ENCODE measurements around the gene ANGPTL8. TPM values are rescaled to one million over a fixed set of nuclear protein-coding genes. Genes with fewer than 3 reads are reported as not detected.

The ANGPTL8 gene
- total and polyA plus RNA-seq, 2 of the 13 experiments (the other 11 are each of a cell fraction or from before 2014, with no cell fraction given) = 27.3 to 243 TPM

DNA sequence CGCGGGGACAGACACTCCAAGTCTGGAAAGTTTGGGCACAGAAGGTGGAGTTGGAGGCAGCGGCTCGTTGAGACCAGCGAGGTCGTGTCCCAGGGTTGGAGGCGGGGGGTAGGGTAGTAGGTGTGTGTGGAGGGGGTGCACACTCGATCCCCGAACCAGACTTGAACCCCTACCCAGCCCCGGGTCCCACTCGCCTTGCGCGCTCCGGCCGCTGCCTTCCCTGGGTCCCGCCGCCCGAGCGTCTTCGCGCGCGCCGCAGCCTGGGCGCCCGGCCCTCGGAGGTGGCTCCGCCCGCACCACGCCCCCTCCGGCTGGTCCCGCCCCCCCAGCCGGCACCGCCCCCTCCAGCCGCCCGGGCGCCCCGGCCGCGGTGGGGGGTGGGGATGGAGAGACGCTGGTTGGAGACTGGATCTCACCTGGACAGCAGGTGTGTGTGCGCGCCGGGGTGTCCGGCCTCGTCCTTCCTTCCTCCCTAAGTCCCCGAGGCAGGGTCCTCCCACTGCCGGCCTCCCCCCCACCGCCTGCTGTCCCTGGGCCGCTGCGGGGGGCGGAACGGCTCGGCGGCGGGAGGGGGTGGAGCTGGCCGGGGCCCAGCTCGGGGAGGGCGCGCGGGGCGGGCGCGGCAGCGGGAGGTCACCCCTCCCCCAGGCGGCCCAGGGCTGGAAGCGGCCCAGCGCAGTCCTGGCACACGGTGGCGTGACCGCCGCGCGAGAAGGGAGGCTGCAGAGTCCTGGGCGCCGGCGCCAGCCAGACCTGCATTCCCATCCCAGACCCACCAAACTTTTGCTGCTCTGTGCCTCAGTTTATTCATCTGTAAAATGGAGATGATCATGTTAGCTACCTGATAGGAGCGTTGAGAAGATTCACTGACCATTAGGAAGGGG, 41.9 kb upstream of the ANGPTL8 start, which contains the start of gene KANK2 (continued):
- TF ChIP-seq, protein P1, sequence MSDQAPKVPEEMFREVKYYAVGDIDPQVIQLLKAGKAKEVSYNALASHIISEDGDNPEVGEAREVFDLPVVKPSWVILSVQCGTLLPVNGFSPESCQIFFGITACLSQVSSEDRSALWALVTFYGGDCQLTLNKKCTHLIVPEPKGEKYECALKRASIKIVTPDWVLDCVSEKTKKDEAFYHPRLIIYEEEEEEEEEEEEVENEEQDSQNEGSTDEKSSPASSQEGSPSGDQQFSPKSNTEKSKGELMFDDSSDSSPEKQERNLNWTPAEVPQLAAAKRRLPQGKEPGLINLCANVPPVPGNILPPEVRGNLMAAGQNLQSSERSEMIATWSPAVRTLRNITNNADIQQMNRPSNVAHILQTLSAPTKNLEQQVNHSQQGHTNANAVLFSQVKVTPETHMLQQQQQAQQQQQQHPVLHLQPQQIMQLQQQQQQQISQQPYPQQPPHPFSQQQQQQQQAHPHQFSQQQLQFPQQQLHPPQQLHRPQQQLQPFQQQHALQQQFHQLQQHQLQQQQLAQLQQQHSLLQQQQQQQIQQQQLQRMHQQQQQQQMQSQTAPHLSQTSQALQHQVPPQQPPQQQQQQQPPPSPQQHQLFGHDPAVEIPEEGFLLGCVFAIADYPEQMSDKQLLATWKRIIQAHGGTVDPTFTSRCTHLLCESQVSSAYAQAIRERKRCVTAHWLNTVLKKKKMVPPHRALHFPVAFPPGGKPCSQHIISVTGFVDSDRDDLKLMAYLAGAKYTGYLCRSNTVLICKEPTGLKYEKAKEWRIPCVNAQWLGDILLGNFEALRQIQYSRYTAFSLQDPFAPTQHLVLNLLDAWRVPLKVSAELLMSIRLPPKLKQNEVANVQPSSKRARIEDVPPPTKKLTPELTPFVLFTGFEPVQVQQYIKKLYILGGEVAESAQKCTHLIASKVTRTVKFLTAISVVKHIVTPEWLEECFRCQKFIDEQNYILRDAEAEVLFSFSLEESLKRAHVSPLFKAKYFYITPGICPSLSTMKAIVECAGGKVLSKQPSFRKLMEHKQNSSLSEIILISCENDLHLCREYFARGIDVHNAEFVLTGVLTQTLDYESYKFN (CRISPR knock-in tag; conservative IDR thresholded peaks at IDR 0.05) = no peak
- TF ChIP-seq NFIC (IDR thresholded peaks at IDR 0.05; ENCODE audit: low read length) (no peak), GATAD1 (CRISPR knock-in tag; IDR thresholded peaks at IDR 0.05) (no peak), ZMAT3 (CRISPR knock-in tag; conservative IDR thresholded peaks at IDR 0.05) (no peak), MAZ (IDR thresholded peaks at IDR 0.05; ENCODE audit: borderline replicate concordance, low read depth, low read length) (peak; percentile 55; the same call in 1 of the 2 replicates), MAZ (CRISPR knock-in tag; IDR thresholded peaks at IDR 0.05; ENCODE audit: low read depth) (peak; percentile 78), KLF11 (CRISPR knock-in tag; IDR thresholded peaks at IDR 0.05) (no peak), HCFC1 (IDR thresholded peaks at IDR 0.05; ENCODE audit: low read depth, low read length) (no peak), SMC3 (IDR thresholded peaks at IDR 0.05; ENCODE audit: low read length) (no peak), ZNF83 (CRISPR knock-in tag; IDR thresholded peaks at IDR 0.05; ENCODE audit: borderline replicate concordance) (no peak), ZNF773 (CRISPR knock-in tag; IDR thresholded peaks at IDR 0.05; ENCODE audit: borderline replicate concordance) (no peak), BCL6 (CRISPR knock-in tag; IDR thresholded peaks at IDR 0.05) (no peak), SMAD3 (CRISPR knock-in tag; IDR thresholded peaks at IDR 0.05) (peak; percentile 17; the same call in 1 of the 2 replicates), SRF (IDR thresholded peaks at IDR 0.05; ENCODE audit: low read depth, low read length) (no peak), DNMT3B (CRISPR knock-in tag; conservative IDR thresholded peaks at IDR 0.05) (no peak), TBX3 (IDR thresholded peaks at IDR 0.05; ENCODE audit: borderline replicate concordance) (no peak), ZNF724P (CRISPR knock-in tag; IDR thresholded peaks at IDR 0.05; ENCODE audit: borderline replicate concordance) (no peak)
- TF ChIP-seq, protein P2, sequence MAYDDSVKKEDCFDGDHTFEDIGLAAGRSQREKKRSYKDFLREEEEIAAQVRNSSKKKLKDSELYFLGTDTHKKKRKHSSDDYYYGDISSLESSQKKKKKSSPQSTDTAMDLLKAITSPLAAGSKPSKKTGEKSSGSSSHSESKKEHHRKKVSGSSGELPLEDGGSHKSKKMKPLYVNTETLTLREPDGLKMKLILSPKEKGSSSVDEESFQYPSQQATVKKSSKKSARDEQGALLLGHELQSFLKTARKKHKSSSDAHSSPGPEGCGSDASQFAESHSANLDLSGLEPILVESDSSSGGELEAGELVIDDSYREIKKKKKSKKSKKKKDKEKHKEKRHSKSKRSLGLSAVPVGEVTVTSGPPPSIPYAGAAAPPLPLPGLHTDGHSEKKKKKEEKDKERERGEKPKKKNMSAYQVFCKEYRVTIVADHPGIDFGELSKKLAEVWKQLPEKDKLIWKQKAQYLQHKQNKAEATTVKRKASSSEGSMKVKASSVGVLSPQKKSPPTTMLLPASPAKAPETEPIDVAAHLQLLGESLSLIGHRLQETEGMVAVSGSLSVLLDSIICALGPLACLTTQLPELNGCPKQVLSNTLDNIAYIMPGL (CRISPR knock-in tag; IDR thresholded peaks at IDR 0.05; ENCODE audit: borderline replicate concordance in 1 of 2, low read depth in 1 of 2) = peak; percentile 33 to 51; a peak in 1 of 4 replicates
- TF ChIP-seq, protein P3, sequence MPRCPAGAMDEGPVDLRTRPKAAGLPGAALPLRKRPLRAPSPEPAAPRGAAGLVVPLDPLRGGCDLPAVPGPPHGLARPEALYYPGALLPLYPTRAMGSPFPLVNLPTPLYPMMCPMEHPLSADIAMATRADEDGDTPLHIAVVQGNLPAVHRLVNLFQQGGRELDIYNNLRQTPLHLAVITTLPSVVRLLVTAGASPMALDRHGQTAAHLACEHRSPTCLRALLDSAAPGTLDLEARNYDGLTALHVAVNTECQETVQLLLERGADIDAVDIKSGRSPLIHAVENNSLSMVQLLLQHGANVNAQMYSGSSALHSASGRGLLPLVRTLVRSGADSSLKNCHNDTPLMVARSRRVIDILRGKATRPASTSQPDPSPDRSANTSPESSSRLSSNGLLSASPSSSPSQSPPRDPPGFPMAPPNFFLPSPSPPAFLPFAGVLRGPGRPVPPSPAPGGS (CRISPR knock-in tag; IDR thresholded peaks at IDR 0.05) = no peak
- TF ChIP-seq, protein P4, sequence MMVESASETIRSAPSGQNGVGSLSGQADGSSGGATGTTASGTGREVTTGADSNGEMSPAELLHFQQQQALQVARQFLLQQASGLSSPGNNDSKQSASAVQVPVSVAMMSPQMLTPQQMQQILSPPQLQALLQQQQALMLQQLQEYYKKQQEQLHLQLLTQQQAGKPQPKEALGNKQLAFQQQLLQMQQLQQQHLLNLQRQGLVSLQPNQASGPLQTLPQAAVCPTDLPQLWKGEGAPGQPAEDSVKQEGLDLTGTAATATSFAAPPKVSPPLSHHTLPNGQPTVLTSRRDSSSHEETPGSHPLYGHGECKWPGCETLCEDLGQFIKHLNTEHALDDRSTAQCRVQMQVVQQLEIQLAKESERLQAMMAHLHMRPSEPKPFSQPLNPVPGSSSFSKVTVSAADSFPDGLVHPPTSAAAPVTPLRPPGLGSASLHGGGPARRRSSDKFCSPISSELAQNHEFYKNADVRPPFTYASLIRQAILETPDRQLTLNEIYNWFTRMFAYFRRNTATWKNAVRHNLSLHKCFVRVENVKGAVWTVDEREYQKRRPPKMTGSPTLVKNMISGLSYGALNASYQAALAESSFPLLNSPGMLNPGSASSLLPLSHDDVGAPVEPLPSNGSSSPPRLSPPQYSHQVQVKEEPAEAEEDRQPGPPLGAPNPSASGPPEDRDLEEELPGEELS (CRISPR knock-in tag; IDR thresholded peaks at IDR 0.05) = peak; percentile 8; the same call in 1 of the 2 replicates

All from HepG2 (cell line).